NT2/D1 (cell line): Measurements from ENCODE around the gene RPS24.

Source experiments
- YY1 ChIP-seq: IDR thresholded peaks from 2 replicates; pipeline ENCODE4 v1.6.1; 2011; ENCODE audit not compliant: insufficient read length, insufficient read depth
- ZNF274 ChIP-seq: IDR thresholded peaks from 2 replicates; pipeline ENCODE4 v1.6.1; 2011; ENCODE audit warnings: mild to moderate bottlenecking, low read depth, low read length

DNA sequence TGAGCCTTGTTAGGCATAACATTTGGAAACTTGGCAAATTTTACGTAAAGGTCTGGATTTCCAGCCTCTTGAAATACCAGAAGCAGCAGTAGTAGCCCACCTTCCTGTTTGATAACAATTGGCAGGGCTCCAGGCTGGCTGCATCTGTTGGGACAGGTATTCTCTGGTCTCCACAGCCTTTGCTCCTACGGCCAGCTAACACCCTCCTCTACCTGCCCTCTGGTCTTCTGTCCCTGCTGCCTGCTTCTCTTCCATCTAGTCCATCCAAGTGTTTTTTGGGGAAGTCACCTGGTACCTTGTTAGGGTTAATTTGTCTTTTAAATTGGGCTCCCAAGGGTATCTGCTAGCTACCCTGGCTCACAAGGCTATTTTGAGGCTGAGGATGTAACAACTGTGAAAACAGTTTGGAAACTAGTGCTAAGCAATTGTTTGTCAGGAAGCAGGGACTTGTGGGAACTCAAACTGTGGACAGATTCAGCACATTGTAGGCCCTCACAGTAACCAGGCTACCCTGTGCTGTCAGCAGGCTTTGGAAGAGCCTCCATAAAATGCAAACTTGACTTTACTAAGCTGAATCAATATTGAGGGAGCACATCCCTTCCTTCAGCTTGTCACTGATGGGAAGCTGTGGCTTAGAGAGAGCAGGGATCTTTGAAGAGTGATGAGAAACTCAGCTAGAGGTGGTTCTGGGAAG lies 8.5 kb downstream of the RPS24 start:
- TF ChIP-seq YY1 (no peak), ZNF274 (no peak)
